Skin of body (tissue), 2 donors: Measurements from ENCODE around the gene APOC1. TPM values are rescaled to one million over a fixed set of nuclear protein-coding genes. Genes with fewer than 3 reads are reported as not detected.

Source experiments
- DNase-seq: peaks from one replicate; lab custom pipeline; 2025; lab: John Stamatoyannopoulos, UW
- total RNA-seq: library from RNA; depleted of rRNA; stranded (reverse); fragments of >200 nt; gene quantifications from one replicate; pipeline ENCODE4 v1.2.3, GENCODE V29; 2014

The APOC1 gene
- total RNA-seq, 1 donor from 2014 or later: 44.6 TPM

GRCh38 chr19:44955505-44956439 is 41.4 kb downstream of the APOC1 start:
- no peak for DNase-seq

- DNase-seq: no peak
These were observed 43.1 kb downstream of the APOC1 start for GRCh38 chr19:44957526-44957925.

GRCh38 chr19:44958090-44958489 is 43.7 kb downstream of the APOC1 start:
- no peak for DNase-seq

- DNase-seq: no peak
These were observed 45.3 kb downstream of the APOC1 start for GRCh38 chr19:44959691-44960090.

- DNase-seq: no peak
These were observed 46.7 kb downstream of the APOC1 start for GRCh38 chr19:44960906-44961728.

- no peak for DNase-seq
These were observed 47.4 kb downstream of the APOC1 start for GRCh38 chr19:44961821-44962220.

- DNase-seq: no peak
These were observed 53.7 kb downstream of the APOC1 start for GRCh38 chr19:44968118-44968517.

GRCh38 chr19:44968670-44969069 is 54.3 kb downstream of the APOC1 start:
- no peak for DNase-seq

Other genes with a start within 250 kb of the APOC1 start
- gene CEACAM19, start 243.1 kb upstream of the APOC1 start, total RNA-seq: 3.4 TPM
- gene CEACAM16, start 215.5 kb upstream of the APOC1 start, total RNA-seq: not detected
- gene BCL3, start 165.9 kb upstream of the APOC1 start, total RNA-seq: 4.6 TPM
- 12.5 TPM for gene CBLC, start 136.7 kb upstream of the APOC1 start, total RNA-seq
- gene BCAM, start 105.5 kb upstream of the APOC1 start, total RNA-seq: 50.4 TPM
- 34.0 TPM for gene NECTIN2, start 68.3 kb upstream of the APOC1 start, total RNA-seq
- gene TOMM40, start 23.4 kb upstream of the APOC1 start, total RNA-seq: 16.1 TPM
- 313 TPM for gene APOE, start 8.8 kb upstream of the APOC1 start, total RNA-seq
- not detected for gene APOC4, start 27.6 kb downstream of the APOC1 start, total RNA-seq
- gene APOC2, start 31.4 kb downstream of the APOC1 start, total RNA-seq: 0.69 TPM
- 36.7 TPM for gene CLPTM1, start 40.8 kb downstream of the APOC1 start, total RNA-seq
- 7.1 TPM for gene RELB, start 86.9 kb downstream of the APOC1 start, total RNA-seq
- 20.3 TPM for gene CLASRP, start 124.4 kb downstream of the APOC1 start, total RNA-seq
- gene ZNF296, start 161.9 kb downstream of the APOC1 start, total RNA-seq: 0.39 TPM
- gene GEMIN7, start 164.7 kb downstream of the APOC1 start, total RNA-seq: 10.0 TPM
- gene PPP1R37, start 178.6 kb downstream of the APOC1 start, total RNA-seq: 15.7 TPM
- 4.2 TPM for gene NKPD1, start 246.4 kb downstream of the APOC1 start, total RNA-seq